ENCODE data around the gene KLHL29.

The KLHL29 gene

GRCh38 chr2:23378496-23378895 is 6.5 kb upstream of the KLHL29 start:
- no peaks in the 10 kb centered on the region for H4K20me1 ChIP-seq (ENCODE audit: insufficient read depth, low read length)
- H3K27me3 ChIP-seq (replicated peaks; ENCODE audit: insufficient read depth, low read length), result peaks cover 29% of the 10 kb centered on the region
- peaks cover 21% of the 10 kb centered on the region for H3K4me1 ChIP-seq (ENCODE audit: low read length)
- peaks cover 3% of the 10 kb centered on the region; the same call in 1 of the 2 replicates for H3F3A ChIP-seq (ENCODE audit: insufficient read depth, low read length)
- no peak overlapping the region for H2AFZ ChIP-seq (ENCODE audit: low read length)
- H3K9me2 ChIP-seq (replicated peaks; ENCODE audit: insufficient read depth, low read length), result no peaks in the 10 kb centered on the region
- no peak for DNase-seq
- H3K9ac ChIP-seq (ENCODE audit: low read length), result no peak overlapping the region
- no peak overlapping the region for H3K4me3 ChIP-seq (ENCODE audit: low read length)
- TF ChIP-seq CTCF (IDR thresholded peaks at IDR 0.05; ENCODE audit: low read length), result no peak
- no peak for TF ChIP-seq EZH2 (optimal IDR thresholded peaks at IDR 0.05; ENCODE audit: low read depth, low read length)
- no peak for TF ChIP-seq EZH2phosphoT487 (IDR thresholded peaks at IDR 0.05; ENCODE audit: low read length)
- no peak overlapping the region for H3K27ac ChIP-seq (ENCODE audit: low read length)
- H3K4me2 ChIP-seq (ENCODE audit: low read depth, low read length), result no peak overlapping the region
- H3K36me3 ChIP-seq (replicated peaks; ENCODE audit: insufficient read depth, low read length), result no peaks in the 10 kb centered on the region
- no peaks in the 10 kb centered on the region for H3K79me2 ChIP-seq (ENCODE audit: low read length)
- no peaks in the 10 kb centered on the region for H3K9me3 ChIP-seq (replicated peaks; ENCODE audit: insufficient read depth, low read length)

- Histone ChIP-seq H3K4me1 (ENCODE audit: low read length) (peaks cover 21% of the 10 kb centered on the region), H3K79me2 (ENCODE audit: low read length) (no peaks in the 10 kb centered on the region), H3F3A (ENCODE audit: insufficient read depth, low read length) (peaks cover 3% of the 10 kb centered on the region; the same call in 1 of the 2 replicates), H3K9ac (ENCODE audit: low read length) (no peak overlapping the region), H3K4me2 (ENCODE audit: low read depth, low read length) (no peak overlapping the region), H3K9me2 (replicated peaks; ENCODE audit: insufficient read depth, low read length) (no peaks in the 10 kb centered on the region), H3K27ac (ENCODE audit: low read length) (no peak overlapping the region), H3K27me3 (replicated peaks; ENCODE audit: insufficient read depth, low read length) (peaks cover 37% of the 10 kb centered on the region), H2AFZ (ENCODE audit: low read length) (no peak overlapping the region), H4K20me1 (ENCODE audit: insufficient read depth, low read length) (no peaks in the 10 kb centered on the region), H3K36me3 (replicated peaks; ENCODE audit: insufficient read depth, low read length) (no peaks in the 10 kb centered on the region), H3K9me3 (replicated peaks; ENCODE audit: insufficient read depth, low read length) (no peaks in the 10 kb centered on the region), H3K4me3 (ENCODE audit: low read length) (no peak overlapping the region)
- TF ChIP-seq EZH2 (optimal IDR thresholded peaks at IDR 0.05; ENCODE audit: low read depth, low read length), result no peak
- no peak for TF ChIP-seq EZH2phosphoT487 (IDR thresholded peaks at IDR 0.05; ENCODE audit: low read length)
- TF ChIP-seq CTCF (IDR thresholded peaks at IDR 0.05; ENCODE audit: low read length), result no peak
- no peak for DNase-seq
Observed at GRCh38 chr2:23379220-23379695, 5.7 kb upstream of the KLHL29 start.

- Histone ChIP-seq H3K36me3 (replicated peaks; ENCODE audit: insufficient read depth, low read length) (no peaks in the 10 kb centered on the region), H3K4me2 (ENCODE audit: low read depth, low read length) (peak overlapping the region; percentile 42), H3K9ac (ENCODE audit: low read length) (no peak overlapping the region), H3K4me3 (ENCODE audit: low read length) (no peak overlapping the region), H3K9me3 (replicated peaks; ENCODE audit: insufficient read depth, low read length) (no peaks in the 10 kb centered on the region), H2AFZ (ENCODE audit: low read length) (no peak overlapping the region), H3K4me1 (ENCODE audit: low read length) (peaks cover 21% of the 10 kb centered on the region), H3K27ac (ENCODE audit: low read length) (no peak overlapping the region), H3F3A (ENCODE audit: insufficient read depth, low read length) (peaks cover 3% of the 10 kb centered on the region; the same call in 1 of the 2 replicates), H4K20me1 (ENCODE audit: insufficient read depth, low read length) (no peaks in the 10 kb centered on the region), H3K79me2 (ENCODE audit: low read length) (no peaks in the 10 kb centered on the region), H3K27me3 (replicated peaks; ENCODE audit: insufficient read depth, low read length) (peaks cover 40% of the 10 kb centered on the region), H3K9me2 (replicated peaks; ENCODE audit: insufficient read depth, low read length) (no peaks in the 10 kb centered on the region)
- DNase-seq, result peak; percentile 78
- TF ChIP-seq EZH2 (optimal IDR thresholded peaks at IDR 0.05; ENCODE audit: low read depth, low read length) (no peak), EZH2phosphoT487 (IDR thresholded peaks at IDR 0.05; ENCODE audit: low read length) (no peak), CTCF (IDR thresholded peaks at IDR 0.05; ENCODE audit: low read length) (no peak)
Observed at GRCh38 chr2:23380562-23381065, 4.4 kb upstream of the KLHL29 start.
